K562 (cell line): Measurements from ENCODE around the gene CAB39. TPM values are rescaled to one million over a fixed set of nuclear protein-coding genes. Genes with fewer than 3 reads are reported as not detected.

Experiments
- ATAC-seq: fragments of 200-7000 bp; cut with Tn5 transposase; 3 replicates; pipeline ENCODE4 v1.9.1; 2020; ENCODE audit warnings: moderate library complexity
- BruUV-seq: library from RNA; stranded (reverse); fragments of 400-500 nt; replicated peaks from 2 replicates; lab custom pipeline; 2021; lab: Mats Ljungman, UMichigan
- CTCF ChIA-PET: fragments of 300-600 bp; formaldehyde crosslinking; extraction: SDS; loops from one replicate; lab custom pipeline; 2021; ENCODE audit warnings: low intra/inter-chr PET ratio; lab: Yijun Ruan, JAX
- POLR2A ChIA-PET: fragments of 300-600, 350-650 bp; sonication (Branson Sonifier 250); formaldehyde crosslinking; extraction: SDS; loops from one replicate; lab custom pipeline; 2021; ENCODE audit warnings: antibody characterized with exemption, inconsistent platforms; lab: Yijun Ruan, JAX
- DNase-seq, 4 experiments: peaks; one replicate each; pipeline versions ENCODE4 v3.0.0 to v3.0.0-alpha.2; 2011 to 2018; ENCODE audit warnings: low spot score in 3 of 4, mixed read lengths in 3 of 4; ENCODE audit errors: extremely low read depth in 1 of 4
- FAIRE-seq: peaks from 2 replicates; lab custom pipeline; 2011; peaks lifted over from hg19 to GRCh38; lab: Jason Lieb, UNC
- H2AFZ ChIP-seq: 2 replicates; pipeline ENCODE4 v1.6.0; 2011; ENCODE audit warnings: low read depth, low read length, control low read depth, inconsistent platforms
- H3K27ac ChIP-seq: fragments of 200-600 bp; 3 replicates; pipeline ENCODE4 v1.8.0; 2011; ENCODE audit warnings: low read depth, mild to moderate bottlenecking, control low read depth, inconsistent platforms, low read length, moderate library complexity, mixed read lengths; ENCODE audit errors: extremely low read depth
- H3K27me3 ChIP-seq, 2 experiments: fragments of 300-600 bp in 1 of 2; 2 replicates in 1 of 2; 3 replicates in 1 of 2; pipeline versions ENCODE4 v1.6.0 to v1.8.0; 2011; ENCODE audit warnings: inconsistent platforms in 2 of 2, low read length in 2 of 2, mild to moderate bottlenecking in 1 of 2, mixed read lengths in 1 of 2, moderate library complexity in 1 of 2; ENCODE audit not compliant: control insufficient read depth in 2 of 2, insufficient read depth in 2 of 2
- H3K36me3 ChIP-seq: fragments of 300-600 bp; 3 replicates; pipeline ENCODE4 v1.8.0; 2011; ENCODE audit warnings: mild to moderate bottlenecking, low read length, inconsistent platforms; ENCODE audit not compliant: control insufficient read depth, insufficient read depth
- H3K4me1 ChIP-seq, 2 experiments: fragments of 200-600 bp in 1 of 2; replicated peaks in 1 of 2; 2 replicates in 1 of 2; 3 replicates in 1 of 2; pipeline versions ENCODE4 v1.5.1 to v1.8.0; 2011; ENCODE audit warnings: inconsistent platforms in 2 of 2, low read length in 2 of 2, mild to moderate bottlenecking in 1 of 2, mixed read lengths in 1 of 2, moderate library complexity in 1 of 2; ENCODE audit not compliant: control insufficient read depth in 2 of 2, insufficient read depth in 2 of 2
- H3K4me2 ChIP-seq: 2 replicates; pipeline ENCODE4 v1.6.1; 2011; ENCODE audit warnings: low read length, control low read depth, inconsistent platforms, mixed read lengths; ENCODE audit not compliant: insufficient read depth
- H3K4me3 ChIP-seq: fragments of 200-600 bp; sonication (generic), shearing (Covaris generic); 2 replicates; pipeline ENCODE4 v1.5.1; 2016; ENCODE audit warnings: control low read depth, inconsistent platforms
- H3K79me2 ChIP-seq: fragments of 200-600 bp; 3 replicates; pipeline ENCODE4 v1.8.0; 2011; ENCODE audit warnings: low read length, inconsistent platforms; ENCODE audit not compliant: control insufficient read depth, insufficient read depth
- H3K9ac ChIP-seq, 2 experiments: 2 replicates each; pipeline versions ENCODE4 v1.6.0 to v1.6.1; 2011; ENCODE audit warnings: low read depth in 2 of 2, low read length in 2 of 2, control low read depth in 1 of 2, inconsistent platforms in 1 of 2, mild to moderate bottlenecking in 1 of 2, mixed read lengths in 1 of 2; ENCODE audit not compliant: insufficient read depth in 1 of 2
- H3K9me1 ChIP-seq: one replicate; pipeline ENCODE4 v1.6.0; 2011; ENCODE audit warnings: inconsistent platforms, mild to moderate bottlenecking, low read length, moderate library complexity; ENCODE audit not compliant: control insufficient read depth, insufficient read depth
- H3K9me3 ChIP-seq: replicated peaks from 2 replicates; pipeline ENCODE4 v1.5.1; 2011; ENCODE audit warnings: low read depth, low read length, inconsistent platforms; ENCODE audit not compliant: control insufficient read depth, insufficient read depth
- H4K20me1 ChIP-seq: replicated peaks from 2 replicates; pipeline ENCODE4 v1.6.1; 2011; ENCODE audit warnings: low read length, inconsistent platforms, mixed read lengths; ENCODE audit not compliant: control insufficient read depth, insufficient read depth
- ATF1 ChIP-seq, 2 experiments: fragments of 450-650 bp in 1 of 2; IDR thresholded peaks; 2 replicates each; pipeline ENCODE4 v1.6.1; 2016; ENCODE audit warnings: missing compliant biosample characterization in 1 of 2, missing genetic modification characterization in 1 of 2
- BCOR ChIP-seq: fragments of 450-650 bp; IDR thresholded peaks from 2 replicates; pipeline ENCODE4 v1.6.1; 2016
- CHD1 ChIP-seq: fragments of 200-600 bp; sonication (generic); IDR thresholded peaks from one replicate; pipeline ENCODE4 v1.6.1; 2012; ENCODE audit warnings: mild to moderate bottlenecking, moderate library complexity, low read length, inconsistent platforms
- EGR1 ChIP-seq: fragments of 450-650 bp; conservative IDR thresholded peaks from 2 replicates; pipeline ENCODE4 v1.6.1; 2017; ENCODE audit warnings: mild to moderate bottlenecking
- ESRRA ChIP-seq: fragments of 450-650 bp; IDR thresholded peaks from 2 replicates; pipeline ENCODE4 v1.6.1; 2014; ENCODE audit warnings: low read depth, mild to moderate bottlenecking, moderate library complexity, borderline replicate concordance
- GABPB2 ChIP-seq: fragments of 250-450 bp; sonication (Bioruptor Pico); conservative IDR thresholded peaks from 2 replicates; pipeline ENCODE4 v1.5.1; 2021; ENCODE audit warnings: mild to moderate bottlenecking
- KAT2B ChIP-seq: IDR thresholded peaks from one replicate; pipeline ENCODE4 v1.6.1; 2012; ENCODE audit warnings: low read depth, mild to moderate bottlenecking, control low read depth, inconsistent platforms, low read length, moderate library complexity
- KHSRP ChIP-seq: fragments of 450-650 bp; IDR thresholded peaks from 2 replicates; pipeline ENCODE4 v1.6.1; 2017
- LARP7 ChIP-seq: fragments of 450-650 bp; IDR thresholded peaks from 2 replicates; pipeline ENCODE4 v1.6.1; 2016
- MEF2D ChIP-seq: conservative IDR thresholded peaks from 2 replicates; pipeline ENCODE4 v1.6.1; 2016; ENCODE audit warnings: low read depth, missing genetic modification characterization, missing compliant biosample characterization
- NCOA1 ChIP-seq: fragments of 450-650 bp; IDR thresholded peaks from 2 replicates; pipeline ENCODE4 v1.6.1; 2016; ENCODE audit warnings: low read depth
- RBM34 ChIP-seq: fragments of 200-400 bp; formaldehyde crosslinking; IDR thresholded peaks from 2 replicates; pipeline ENCODE4 v1.6.1; 2018; ENCODE audit warnings: low read length, borderline replicate concordance; ENCODE audit not compliant: insufficient read depth
- SREBF2 ChIP-seq: sonication (generic); formaldehyde crosslinking; IDR thresholded peaks from 2 replicates; pipeline ENCODE4 v1.4.0; 2020; ENCODE audit warnings: mild to moderate bottlenecking, missing genetic modification reagents
- TBL1XR1 ChIP-seq, 2 experiments: IDR thresholded peaks; 2 replicates each; pipeline ENCODE4 v1.6.1; 2012; ENCODE audit warnings: improper control_type of control experiment in 2 of 2, low read length in 2 of 2, mild to moderate bottlenecking in 1 of 2
- THRAP3 ChIP-seq: fragments of 450-650 bp; IDR thresholded peaks from 2 replicates; pipeline ENCODE4 v1.6.1; 2016; ENCODE audit warnings: mild to moderate bottlenecking, inconsistent platforms, borderline replicate concordance
- WHSC1 ChIP-seq: IDR thresholded peaks from one replicate; pipeline ENCODE4 v1.6.1; 2012; ENCODE audit warnings: low read length, control low read depth, inconsistent platforms
- ZBTB8A ChIP-seq: fragments of 450-650 bp; IDR thresholded peaks from 2 replicates; pipeline ENCODE4 v1.6.1; 2018; ENCODE audit warnings: mild to moderate bottlenecking, moderate library complexity; ENCODE audit not compliant: partially characterized antibody
- ZFX ChIP-seq: sonication (generic); formaldehyde crosslinking; IDR thresholded peaks from 2 replicates; pipeline ENCODE4 v1.8.0; 2022; ENCODE audit warnings: mild to moderate bottlenecking, missing genetic modification reagents, moderate library complexity
- ZNF41 ChIP-seq: fragments of 250-450 bp; sonication (Bioruptor Pico); conservative IDR thresholded peaks from 2 replicates; pipeline ENCODE4 v1.4.0; 2020; ENCODE audit warnings: mild to moderate bottlenecking
- WGBS: fragments of 100-300 bp; shearing (Covaris generic); methylation state at CpG from one replicate; pipeline ENCODE4 v1.1.6; 2016; ENCODE audit warnings: low coverage, mixed read lengths; ENCODE audit not compliant: insufficient coverage; ENCODE audit errors: missing lambda C conversion rate; 5-methylcytosine and 5-hydroxymethylcytosine counted together
- in situ Hi-C: fragments of 300-500 bp; cut with MboI; formaldehyde crosslinking; loops from 4 replicates; pipeline ENCODE4 v1.15.0; 2018; ENCODE audit warnings: inconsistent platforms, mixed read lengths
- intact Hi-C: fragments of 100-400 bp; cut with micrococcal nuclease; formaldehyde crosslinking; loops from 2 replicates; pipeline ENCODE4 v1.14.2; 2022
- polyA plus RNA-seq, 8 experiments: library from polyadenylated mRNA; depleted of rRNA in 4 of 8; stranded (reverse) in 5 of 8; unstranded in 3 of 8; fragments of >200 nt; fragmentation: Nextera tagmentation in 2 of 8; fragmentation: Illumina TruSeq in 1 of 8; extraction: Ambion mirVana in 2 of 8; extraction: Trizol in 1 of 8; gene quantifications; 2 replicates each; pipeline versions ENCODE4 v1.2.1 to v1.2.3, GENCODE V29; 2011 to 2014; ENCODE audit warnings: inconsistent platforms in 1 of 8, missing spikeins in 1 of 8
- total RNA-seq, 7 experiments: library from RNA; depleted of rRNA in 6 of 7; stranded (reverse); fragments of >200 nt in 6 of 7; fragmentation: Illumina TruSeq in 2 of 7; extraction: Trizol in 2 of 7; gene quantifications; 2 replicates each; pipeline versions ENCODE4 v1.2.1 to v1.2.3, GENCODE V29; 2011 to 2021; ENCODE audit warnings: low replicate concordance in 1 of 7
- TF ChIP-seq, protein P1 (sequence below): fragments of 450-650 bp; IDR thresholded peaks from 2 replicates; pipeline ENCODE4 v1.6.1; 2016

Gene CAB39
- total and polyA plus RNA-seq, 9 of the 15 experiments (the other 6 are each of a cell fraction or from before 2014, with no cell fraction given), result 27.2 to 94.4 (median 70.1) TPM

GRCh38 chr2:230706053-230706521 lies 6.6 kb upstream of the CAB39 start (continued):
- TF ChIP-seq ZFX (no peak), TBL1XR1 (IDR thresholded peaks at IDR 0.05; ENCODE audit: low read length in 2 of 2) (no peak)
- TF ChIP-seq, all 486 proteins: peak for 0

DNA sequence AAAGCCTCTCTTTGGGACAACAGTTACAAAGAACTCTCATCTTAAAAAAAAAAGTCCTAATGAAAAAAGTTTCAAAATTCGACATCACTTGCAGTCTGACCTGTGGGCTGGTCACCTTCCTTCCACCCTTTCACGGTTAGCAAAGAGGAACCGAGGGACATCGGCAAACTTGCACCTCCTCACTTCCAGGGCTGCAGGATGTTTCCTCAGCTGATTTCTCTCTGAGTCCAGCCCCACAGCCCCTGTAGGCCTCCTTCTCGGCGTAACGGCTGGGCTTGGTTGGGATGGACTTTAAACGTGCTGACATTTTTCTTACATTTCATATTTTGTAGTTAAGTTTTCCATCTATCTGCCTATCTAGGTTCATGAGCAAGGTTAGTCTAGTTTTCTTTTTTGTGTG lies 5.7 kb upstream of the CAB39 start:
- no peaks in the 10 kb centered on the region; the same call in 1 of the 2 replicates for H3K9me3 ChIP-seq
- DNase-seq, result no peak
- H3K9me1 ChIP-seq, result no peaks in the 10 kb centered on the region
- intact Hi-C loops, result no loop called here
- ChIA-PET CTCF (no interaction called here), POLR2A (no interaction called here)
- ATAC-seq, result no peak
- WGBS, result 53% methylated on average over 4 of the region's 8 CpGs
- no peak for FAIRE-seq
- no peak for TF ChIP-seq ATF1 (CRISPR knock-in tag; IDR thresholded peaks at IDR 0.05)
- TF ChIP-seq ATF1 (tag; IDR thresholded peaks at IDR 0.05), result no peak
- TF ChIP-seq WHSC1, result no peak
- TF ChIP-seq ESRRA, result no peak
- no peak for TF ChIP-seq KAT2B
- no peak for TF ChIP-seq EGR1
- TF ChIP-seq TBL1XR1 (IDR thresholded peaks at IDR 0.05; ENCODE audit: low read length in 2 of 2), result no peak
- TF ChIP-seq MEF2D (tag), result no peak
- TF ChIP-seq KHSRP, result no peak
- TF ChIP-seq RBM34, result no peak
- TF ChIP-seq CHD1, result no peak
- TF ChIP-seq ZNF41 (CRISPR knock-in tag), result no peak
- no peak for TF ChIP-seq LARP7
- no peak for TF ChIP-seq SREBF2 (CRISPR knock-in tag)
- TF ChIP-seq ZBTB8A, result no peak
- no peak for TF ChIP-seq GABPB2
- TF ChIP-seq BCOR, result no peak
- no peak for TF ChIP-seq THRAP3
- TF ChIP-seq, protein P1, sequence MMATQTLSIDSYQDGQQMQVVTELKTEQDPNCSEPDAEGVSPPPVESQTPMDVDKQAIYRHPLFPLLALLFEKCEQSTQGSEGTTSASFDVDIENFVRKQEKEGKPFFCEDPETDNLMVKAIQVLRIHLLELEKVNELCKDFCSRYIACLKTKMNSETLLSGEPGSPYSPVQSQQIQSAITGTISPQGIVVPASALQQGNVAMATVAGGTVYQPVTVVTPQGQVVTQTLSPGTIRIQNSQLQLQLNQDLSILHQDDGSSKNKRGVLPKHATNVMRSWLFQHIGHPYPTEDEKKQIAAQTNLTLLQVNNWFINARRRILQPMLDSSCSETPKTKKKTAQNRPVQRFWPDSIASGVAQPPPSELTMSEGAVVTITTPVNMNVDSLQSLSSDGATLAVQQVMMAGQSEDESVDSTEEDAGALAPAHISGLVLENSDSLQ, result no peak
- TF ChIP-seq NCOA1, result no peak
- no TSS peak for BruUV-seq
- no peaks in the 10 kb centered on the region for H3K36me3 ChIP-seq
- 0 out of 2 replicates have a peak overlapping the region, but pooled peaks have one; percentile 37 for H2AFZ ChIP-seq
- no peaks in the 10 kb centered on the region for H3K27me3 ChIP-seq
- peak overlapping the region in 1 of 2 experiments; percentile 26; a peak in 1 of 4 replicates for H3K9ac ChIP-seq
- no peak overlapping the region for H3K27ac ChIP-seq
- H3K79me2 ChIP-seq, result peaks cover under 1% of the 10 kb centered on the region; the same call in 1 of the 3 replicates
- H3K4me2 ChIP-seq, result no peak overlapping the region
- no peak overlapping the region for H3K4me3 ChIP-seq
- peaks cover 5 to 11% of the 10 kb centered on the region in 2 experiments; a peak in 4 of 5 replicates for H3K4me1 ChIP-seq
- H4K20me1 ChIP-seq, result no peaks in the 10 kb centered on the region
- in situ Hi-C loops, result loop anchor here (5.0 kb wide), 1 partner anchor 40 kb away; no protein-coding TSS in a partner anchor
